ENCODE data around the gene METTL9. TPM values are rescaled to one million over a fixed set of nuclear protein-coding genes. Genes with fewer than 3 reads are reported as not detected.
"Not testable (repeated sequence)": the region's sequence is repeated elsewhere in the genome, so short reads cannot be mapped to it uniquely, and the experiment has no call there.

Gene METTL9
- total RNA-seq, 2 donors from 2014 or later: 79.0 to 80.3 TPM

DNA sequence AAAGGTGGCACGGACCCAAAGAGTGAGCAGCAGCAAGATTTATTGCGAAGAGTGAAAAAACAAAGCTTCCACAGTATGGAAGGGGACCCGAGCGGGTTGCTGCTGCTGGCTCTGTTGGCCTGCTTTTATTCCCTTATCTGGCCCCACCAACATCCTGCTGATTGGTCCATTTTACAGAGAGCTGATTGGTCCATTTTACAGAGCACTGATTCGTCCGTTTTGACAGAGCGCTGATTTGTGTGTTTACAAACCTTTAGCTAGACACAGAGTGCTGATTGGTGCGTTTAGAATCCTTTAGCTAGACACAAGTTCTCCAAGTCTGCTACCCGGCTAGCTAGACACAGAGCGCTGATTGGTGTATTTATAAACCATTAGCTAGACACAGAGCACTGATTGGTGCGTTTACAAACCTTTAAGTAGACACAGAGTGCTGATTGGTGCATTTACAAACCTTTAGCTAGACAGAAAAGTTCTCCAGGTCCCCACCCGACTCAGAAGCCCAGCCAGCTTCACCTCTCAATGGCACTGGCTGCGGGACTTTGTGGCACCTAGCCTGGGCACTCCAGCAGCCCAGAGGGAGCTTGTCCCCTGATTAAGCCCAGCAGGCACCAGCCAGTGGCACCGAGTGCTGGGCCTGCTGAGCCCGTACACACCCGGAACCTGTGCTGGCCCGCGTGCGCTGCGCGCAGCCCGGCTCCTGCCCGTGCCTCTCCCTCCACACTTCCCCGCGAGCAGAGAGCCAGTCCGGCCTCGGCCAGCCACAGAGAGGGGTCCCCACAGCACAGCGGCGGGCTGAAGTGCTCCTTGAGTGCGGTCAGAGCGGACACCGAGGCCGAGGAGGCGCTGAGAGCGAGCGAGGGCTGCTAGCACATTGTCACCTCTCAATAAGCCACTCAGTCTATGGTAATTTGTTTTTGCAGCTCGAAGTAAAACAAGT lies 37.9 kb downstream of the METTL9 start:
- no peak for DNase-seq
- no peaks in the 10 kb centered on the region for H3K36me3 Mint-ChIP-seq (ENCODE audit: low read depth)
- H3K27ac Mint-ChIP-seq: peak overlapping the region; percentile 87
- H3K9me3 ChIP-seq (ENCODE audit: control insufficient read depth, low read length, poor library complexity, severe bottlenecking): no peaks in the 10 kb centered on the region
- peaks cover 22% of the 10 kb centered on the region for H3K4me1 Mint-ChIP-seq
- no peak for ATAC-seq
- no peaks in the 10 kb centered on the region for H3K27me3 Mint-ChIP-seq
- no peak overlapping the region for H3K4me3 Mint-ChIP-seq

DNA sequence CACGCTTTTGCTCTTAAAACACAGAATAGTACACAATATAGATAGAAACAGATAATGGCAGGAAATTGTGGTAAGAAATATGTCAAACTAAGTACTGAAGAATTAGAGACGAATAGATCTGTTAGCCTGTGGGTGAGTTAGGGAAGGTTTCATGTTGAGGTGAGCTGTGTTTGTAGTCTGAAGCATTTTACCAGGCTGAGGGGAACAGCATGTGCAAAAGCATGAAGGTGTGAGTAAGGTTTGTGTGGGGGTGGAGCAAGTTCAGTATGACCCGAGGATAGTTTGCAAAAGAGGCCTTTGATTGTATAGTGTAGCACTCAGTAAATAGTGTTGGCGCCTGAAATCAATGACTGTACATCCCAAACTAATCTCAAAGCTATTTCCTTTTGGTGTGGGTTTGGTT lies 39.2 kb downstream of the METTL9 start:
- no peaks in the 10 kb centered on the region for H3K36me3 Mint-ChIP-seq (ENCODE audit: low read depth)
- ATAC-seq (peak; percentile 69), DNase-seq (no peak)
- H3K27me3 Mint-ChIP-seq: no peaks in the 10 kb centered on the region
- H3K4me3 Mint-ChIP-seq: peak overlapping the region; percentile 81
- peaks cover 20% of the 10 kb centered on the region for H3K4me1 Mint-ChIP-seq
- peak overlapping the region; percentile 87 for H3K27ac Mint-ChIP-seq
- no peaks in the 10 kb centered on the region for H3K9me3 ChIP-seq (ENCODE audit: control insufficient read depth, low read length, poor library complexity, severe bottlenecking)

DNA sequence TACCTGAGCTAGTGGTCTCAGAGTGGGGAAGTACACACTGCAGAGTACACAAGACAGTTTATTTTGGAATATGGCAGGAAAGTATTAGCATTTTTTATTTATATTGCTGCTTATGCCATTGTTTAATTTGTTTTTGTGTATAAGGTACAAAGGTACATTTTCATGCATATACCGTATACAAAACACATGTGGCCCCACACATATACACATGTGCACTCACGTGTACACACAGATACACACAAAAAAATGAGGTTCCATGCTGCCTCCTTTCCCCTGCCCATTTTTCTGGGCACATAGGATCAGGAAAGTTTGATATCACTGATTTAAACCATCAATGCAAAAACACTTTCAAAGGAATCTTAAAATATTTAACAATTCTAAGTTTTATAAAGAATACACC lies 40.1 kb downstream of the METTL9 start:
- Mint-ChIP-seq H3K36me3 (ENCODE audit: low read depth) (no peaks in the 10 kb centered on the region), H3K4me1 (peaks cover 24% of the 10 kb centered on the region), H3K27ac (no peak overlapping the region), H3K27me3 (no peaks in the 10 kb centered on the region), H3K4me3 (no peak overlapping the region)
- no peaks in the 10 kb centered on the region for H3K9me3 ChIP-seq (ENCODE audit: control insufficient read depth, low read length, poor library complexity, severe bottlenecking)
- ATAC-seq (no peak), DNase-seq (no peak)

DNA sequence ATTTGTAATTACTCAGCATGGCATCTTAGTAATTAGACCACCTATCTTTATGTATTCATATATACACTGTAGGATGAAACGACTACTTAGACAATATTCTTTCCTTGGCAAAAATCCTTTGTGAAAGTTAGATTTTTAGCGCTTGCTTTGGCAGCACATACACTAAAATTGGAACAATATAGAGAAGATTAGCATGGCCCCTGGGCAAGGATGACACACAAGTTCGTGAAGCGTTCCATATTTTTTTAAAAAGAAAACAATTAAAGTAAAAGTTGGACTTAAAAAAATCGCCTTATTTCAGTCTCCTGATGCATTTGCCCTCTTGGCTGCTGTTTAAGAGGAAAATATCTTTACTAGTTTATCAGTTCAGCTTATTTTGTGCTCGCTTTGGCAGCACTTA lies 42.5 kb downstream of the METTL9 start:
- H3K27me3 Mint-ChIP-seq: no peaks in the 10 kb centered on the region
- peaks cover 31% of the 10 kb centered on the region for H3K4me1 Mint-ChIP-seq
- no peak overlapping the region for H3K4me3 Mint-ChIP-seq
- no peak overlapping the region for H3K27ac Mint-ChIP-seq
- no peaks in the 10 kb centered on the region for H3K36me3 Mint-ChIP-seq (ENCODE audit: low read depth)
- H3K9me3 ChIP-seq (ENCODE audit: control insufficient read depth, low read length, poor library complexity, severe bottlenecking): no peaks in the 10 kb centered on the region
- no peak for DNase-seq
- ATAC-seq: no peak

DNA sequence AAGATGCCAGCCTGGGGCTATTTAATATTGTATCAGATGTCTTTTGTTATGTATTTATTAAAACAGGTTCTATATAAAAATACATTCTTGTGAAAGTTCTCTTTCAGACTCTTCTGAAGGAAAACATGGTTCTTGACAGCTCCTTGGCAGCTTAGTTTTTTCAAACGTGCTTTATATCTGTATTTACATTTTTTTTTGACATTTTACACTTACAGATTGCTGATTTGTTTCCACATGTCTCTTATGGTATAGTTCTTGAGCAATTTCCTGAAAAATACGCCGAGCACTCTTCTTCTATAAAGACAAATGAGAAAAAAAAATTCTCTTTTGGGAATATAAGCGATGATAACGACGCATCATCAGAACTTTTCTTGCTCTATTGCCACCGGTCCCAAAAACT lies 43.5 kb downstream of the METTL9 start:
- no peaks in the 10 kb centered on the region for H3K27me3 Mint-ChIP-seq
- no peak for ATAC-seq
- H3K9me3 ChIP-seq (ENCODE audit: control insufficient read depth, low read length, poor library complexity, severe bottlenecking): no peaks in the 10 kb centered on the region
- DNase-seq: no peak
- no peaks in the 10 kb centered on the region for H3K36me3 Mint-ChIP-seq (ENCODE audit: low read depth)
- no peak overlapping the region for H3K27ac Mint-ChIP-seq
- peaks cover 36% of the 10 kb centered on the region for H3K4me1 Mint-ChIP-seq
- H3K4me3 Mint-ChIP-seq: no peak overlapping the region

DNA sequence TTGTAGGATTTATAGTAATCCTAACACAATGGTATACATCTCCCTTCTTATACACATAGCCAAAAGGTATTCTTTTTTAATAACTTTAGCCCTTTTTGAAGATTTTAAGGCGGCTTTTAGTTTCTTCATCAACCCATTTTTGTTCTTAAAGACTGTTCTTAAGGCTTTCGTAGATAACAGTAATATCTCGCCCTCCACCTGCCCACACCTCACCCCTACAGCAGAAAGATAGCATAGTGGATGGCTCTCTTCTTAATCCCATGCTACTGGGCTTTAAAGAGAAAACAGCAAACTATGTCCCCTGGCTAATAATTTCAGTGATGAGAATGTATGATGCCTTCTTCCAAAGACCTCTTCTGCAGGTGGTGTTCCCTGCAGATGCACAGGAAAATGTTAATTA lies 44.4 kb downstream of the METTL9 start:
- H3K4me3 Mint-ChIP-seq: no peak overlapping the region
- no peaks in the 10 kb centered on the region for H3K27me3 Mint-ChIP-seq
- DNase-seq (no peak), ATAC-seq (no peak)
- no peak overlapping the region for H3K27ac Mint-ChIP-seq
- no peaks in the 10 kb centered on the region for H3K9me3 ChIP-seq (ENCODE audit: control insufficient read depth, low read length, poor library complexity, severe bottlenecking)
- no peaks in the 10 kb centered on the region for H3K36me3 Mint-ChIP-seq (ENCODE audit: low read depth)
- peaks cover 32% of the 10 kb centered on the region for H3K4me1 Mint-ChIP-seq

DNA sequence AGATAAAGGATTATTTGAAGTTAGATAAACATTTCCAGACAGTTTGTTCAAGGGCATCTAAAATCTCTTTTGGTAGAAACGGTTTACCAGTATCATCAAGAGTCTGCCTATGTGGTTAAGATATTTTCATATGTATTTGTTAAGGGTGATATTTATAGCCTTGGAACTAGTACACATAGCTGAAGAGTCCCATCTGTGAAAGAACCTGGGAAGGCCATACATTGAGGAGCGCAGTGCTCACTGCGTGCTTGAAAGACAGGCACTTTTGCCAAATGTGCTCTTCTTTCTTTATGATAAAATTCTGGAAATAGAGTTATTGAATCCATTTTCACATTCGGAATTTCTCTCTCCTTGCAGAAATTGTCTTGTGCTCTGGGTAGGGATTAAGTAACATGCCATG lies 45.3 kb downstream of the METTL9 start:
- no peak for DNase-seq
- no peaks in the 10 kb centered on the region for H3K9me3 ChIP-seq (ENCODE audit: control insufficient read depth, low read length, poor library complexity, severe bottlenecking)
- ATAC-seq: no peak
- Mint-ChIP-seq H3K4me3 (peak overlapping the region; percentile 81), H3K4me1 (peaks cover 31% of the 10 kb centered on the region), H3K27me3 (no peaks in the 10 kb centered on the region), H3K27ac (peak overlapping the region; percentile 93), H3K36me3 (ENCODE audit: low read depth) (no peaks in the 10 kb centered on the region)

DNA sequence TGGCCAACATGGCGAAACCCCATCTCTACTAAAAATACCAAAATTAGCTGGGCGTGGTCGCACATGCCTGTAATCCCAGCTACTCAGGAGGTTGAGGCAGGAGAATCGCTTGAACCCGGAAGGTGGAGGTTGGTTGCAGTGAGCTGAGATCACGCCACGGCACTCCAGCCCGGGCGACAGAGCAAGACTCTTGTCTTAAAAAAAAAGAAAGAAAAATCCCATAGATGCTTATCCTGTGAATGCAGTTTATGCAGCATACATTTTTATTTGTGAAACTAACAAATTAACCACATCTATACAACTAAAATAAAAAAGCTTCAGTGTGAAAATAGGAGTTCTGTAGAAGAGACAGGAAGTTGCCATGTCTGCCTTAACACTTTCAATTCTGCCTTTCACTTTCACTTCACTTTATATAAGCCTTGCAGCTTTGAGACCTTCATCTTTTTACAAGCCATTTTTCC lies 45.9 kb downstream of the METTL9 start:
- Mint-ChIP-seq H3K27me3 (no peaks in the 10 kb centered on the region), H3K4me1 (peaks cover 31% of the 10 kb centered on the region), H3K36me3 (ENCODE audit: low read depth) (no peaks in the 10 kb centered on the region), H3K27ac (peak overlapping the region; percentile 93), H3K4me3 (peak overlapping the region; percentile 81)
- H3K9me3 ChIP-seq (ENCODE audit: control insufficient read depth, low read length, poor library complexity, severe bottlenecking): no peaks in the 10 kb centered on the region
- no peak for DNase-seq
- ATAC-seq: peak; percentile 48

DNA sequence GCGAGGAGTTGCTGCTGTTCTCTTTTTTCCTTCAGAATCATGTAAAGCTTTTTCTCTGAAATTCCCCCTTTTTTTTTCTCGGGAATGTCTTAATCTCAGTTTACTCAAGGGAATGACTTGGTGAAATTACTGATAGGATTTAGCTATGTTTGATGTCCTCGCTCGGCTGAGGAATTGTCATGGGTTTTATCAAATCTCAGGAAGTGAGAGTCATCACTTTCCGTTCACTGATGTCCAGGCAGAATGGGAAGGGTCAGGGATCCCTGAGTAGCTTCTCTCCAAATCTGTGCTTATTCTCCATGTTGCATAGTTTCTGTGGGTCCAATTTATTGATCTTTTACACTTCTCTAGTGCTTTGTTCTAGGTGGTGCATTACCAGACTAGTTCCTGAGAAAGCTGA lies 46.7 kb downstream of the METTL9 start:
- H3K4me3 Mint-ChIP-seq: peak overlapping the region; percentile 81
- no peaks in the 10 kb centered on the region for H3K36me3 Mint-ChIP-seq (ENCODE audit: low read depth)
- no peaks in the 10 kb centered on the region for H3K9me3 ChIP-seq (ENCODE audit: control insufficient read depth, low read length, poor library complexity, severe bottlenecking)
- DNase-seq: no peak
- H3K27me3 Mint-ChIP-seq: no peaks in the 10 kb centered on the region
- H3K27ac Mint-ChIP-seq: peak overlapping the region; percentile 93
- no peak for ATAC-seq
- H3K4me1 Mint-ChIP-seq: peaks cover 28% of the 10 kb centered on the region

DNA sequence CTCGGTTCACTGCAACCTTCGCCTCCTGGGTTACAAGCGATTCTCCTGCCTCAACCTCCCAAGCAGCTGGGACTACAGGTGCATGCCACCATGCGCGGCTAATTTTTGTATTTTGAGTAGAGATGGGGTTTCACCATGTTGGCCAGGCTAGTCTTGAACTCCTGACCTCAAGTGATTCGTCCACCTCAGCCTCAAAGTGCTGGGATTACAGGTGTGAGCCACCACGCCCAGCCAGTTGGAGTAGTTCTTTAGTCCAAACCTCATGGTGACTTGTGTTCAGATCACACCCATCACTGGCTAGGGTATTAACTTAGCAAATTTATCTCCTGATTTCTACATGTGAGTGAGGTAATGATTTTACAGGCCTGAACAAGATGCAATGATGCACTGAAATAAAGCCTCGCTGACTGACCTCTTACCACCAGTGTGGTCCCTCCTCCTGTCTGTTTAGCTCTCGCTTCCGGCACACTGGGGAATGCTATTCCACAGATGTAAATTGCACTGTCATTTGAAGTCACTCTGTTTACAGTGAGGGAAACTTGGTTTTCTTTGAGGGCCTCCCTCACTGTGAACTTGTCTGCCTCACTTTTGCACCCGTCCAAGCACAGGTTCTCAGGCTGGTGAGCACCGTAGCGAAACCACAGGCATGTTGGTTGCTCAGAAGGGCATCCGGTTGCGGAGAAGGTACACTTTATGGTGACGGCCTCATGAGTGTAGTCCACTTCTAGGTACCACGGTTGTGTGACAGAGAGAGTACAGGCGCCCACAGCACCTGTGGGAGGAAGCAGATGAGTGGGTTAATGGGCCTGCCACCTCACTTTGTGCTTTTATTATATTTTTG lies 47.6 kb downstream of the METTL9 start:
- no peaks in the 10 kb centered on the region for H3K9me3 ChIP-seq (ENCODE audit: control insufficient read depth, low read length, poor library complexity, severe bottlenecking)
- peaks cover 28% of the 10 kb centered on the region for H3K4me1 Mint-ChIP-seq
- DNase-seq (peak; percentile 29 to 53 (median 50)), ATAC-seq (peak; percentile 90)
- no peaks in the 10 kb centered on the region for H3K27me3 Mint-ChIP-seq
- H3K36me3 Mint-ChIP-seq (ENCODE audit: low read depth): no peaks in the 10 kb centered on the region
- H3K27ac Mint-ChIP-seq: peak overlapping the region; percentile 93
- peak overlapping the region; percentile 81 for H3K4me3 Mint-ChIP-seq

DNA sequence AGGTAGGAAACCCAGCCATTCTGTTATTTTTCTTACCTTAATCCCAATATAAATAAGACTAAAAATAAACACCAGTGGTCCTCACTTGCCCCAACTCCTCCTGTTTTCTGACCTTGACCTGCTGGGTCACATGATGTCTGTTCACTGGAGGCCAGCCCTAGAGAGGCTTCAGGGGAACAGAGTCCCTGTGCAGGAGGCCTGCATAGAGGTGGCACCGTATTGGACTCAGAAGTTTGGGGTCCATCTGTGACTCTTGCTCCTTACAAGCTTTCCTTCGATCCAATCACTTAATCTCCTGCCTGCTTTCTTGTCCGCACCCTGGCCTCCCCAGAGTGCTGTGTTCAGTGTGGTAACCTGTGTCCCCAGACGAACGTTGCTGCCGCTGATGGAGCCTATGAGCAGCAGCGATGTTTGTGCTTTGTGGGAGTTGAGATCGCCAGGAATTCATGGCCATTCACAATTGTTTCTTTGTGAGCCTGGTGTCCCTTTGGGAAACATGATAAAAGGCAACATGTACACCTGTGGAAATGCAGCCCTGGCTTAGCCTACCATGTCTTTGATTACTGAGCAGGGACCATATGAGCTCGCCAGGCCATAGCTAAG lies 48.3 kb downstream of the METTL9 start:
- Mint-ChIP-seq H3K36me3 (ENCODE audit: low read depth) (no peaks in the 10 kb centered on the region), H3K4me3 (peak overlapping the region; percentile 36), H3K27me3 (no peaks in the 10 kb centered on the region), H3K27ac (peak overlapping the region; percentile 93), H3K4me1 (peaks cover 28% of the 10 kb centered on the region)
- ATAC-seq (no peak), DNase-seq (no peak)
- H3K9me3 ChIP-seq (ENCODE audit: control insufficient read depth, low read length, poor library complexity, severe bottlenecking): no peaks in the 10 kb centered on the region

DNA sequence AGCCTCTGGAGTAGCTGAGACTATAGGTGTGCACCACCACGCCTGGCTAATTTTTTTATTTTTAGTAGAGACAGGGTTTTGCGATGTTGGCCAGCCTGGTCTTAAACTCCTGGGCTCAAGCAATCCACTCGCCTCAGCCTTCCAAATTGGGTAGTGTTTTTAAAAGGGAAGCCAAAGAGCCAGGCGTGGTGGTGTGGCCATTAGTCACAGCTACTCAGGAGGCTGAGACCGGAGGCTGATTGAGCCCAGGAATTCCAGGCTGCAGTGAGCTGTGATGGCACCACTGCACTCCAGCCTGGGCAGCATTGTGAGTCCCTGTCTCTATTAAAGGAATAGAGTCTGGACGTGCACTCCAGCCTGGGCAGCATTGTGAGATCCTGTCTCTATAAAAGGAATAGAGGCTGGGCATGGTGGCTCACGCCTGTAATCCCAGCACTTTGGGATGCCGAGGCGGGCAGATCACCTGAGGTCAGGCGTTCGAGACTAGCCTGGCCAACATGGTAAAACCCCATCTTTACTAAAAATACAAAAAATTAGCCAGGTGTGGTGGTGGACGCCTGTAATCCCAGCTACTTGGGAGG lies 50.5 kb downstream of the METTL9 start:
- not testable (repeated sequence) for H3K27me3 Mint-ChIP-seq; H3K4me3 Mint-ChIP-seq; H3K9me3 ChIP-seq (ENCODE audit: control insufficient read depth, low read length, poor library complexity, severe bottlenecking); DNase-seq; H3K36me3 Mint-ChIP-seq (ENCODE audit: low read depth); ATAC-seq
- Mint-ChIP-seq H3K27ac (peak overlapping the region; percentile 47), H3K4me1 (peaks cover 23% of the 10 kb centered on the region)

DNA sequence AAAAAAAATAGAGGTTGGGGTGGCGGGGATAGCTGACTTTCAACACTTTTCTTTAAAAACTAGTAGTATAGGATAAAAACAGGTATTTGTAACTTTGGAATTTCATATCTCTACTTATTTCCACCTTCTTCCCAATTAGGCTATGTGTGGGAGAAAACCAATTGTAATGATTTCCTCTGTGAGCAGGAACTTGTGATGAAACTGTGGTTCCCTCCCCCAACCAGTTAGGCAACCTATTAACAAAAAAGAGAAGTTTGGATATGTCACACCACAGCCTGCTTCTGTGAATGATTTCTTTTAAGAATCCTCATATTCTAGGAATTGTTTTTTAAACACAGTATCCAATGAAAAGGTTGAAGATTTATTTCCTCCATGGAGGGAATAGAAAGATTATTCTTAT lies 51.1 kb downstream of the METTL9 start:
- H3K27me3 Mint-ChIP-seq: no peaks in the 10 kb centered on the region
- DNase-seq (no peak), ATAC-seq (no peak)
- H3K4me3 Mint-ChIP-seq: no peak overlapping the region
- H3K27ac Mint-ChIP-seq: peak overlapping the region; percentile 47
- no peaks in the 10 kb centered on the region for H3K36me3 Mint-ChIP-seq (ENCODE audit: low read depth)
- H3K9me3 ChIP-seq (ENCODE audit: control insufficient read depth, low read length, poor library complexity, severe bottlenecking): no peaks in the 10 kb centered on the region
- peaks cover 18% of the 10 kb centered on the region for H3K4me1 Mint-ChIP-seq
